Right lobe of liver (tissue), 6 donors: Measurements from ENCODE around the gene PEPD. TPM values are rescaled to one million over a fixed set of nuclear protein-coding genes. Genes with fewer than 3 reads are reported as not detected.

Experiments
- ATAC-seq, 4 donors: fragments of 200-7000 bp; cut with Tn5 transposase; one replicate each; pipeline ENCODE4 v1.9.1; 2020; ENCODE audit warnings: mild to moderate bottlenecking in 4 of 4, moderate library complexity in 4 of 4
- DNase-seq, 3 donors: peaks; one replicate each; pipeline ENCODE4 v3.0.0-alpha.2; 2020
- H3K27ac ChIP-seq, 3 donors: fragments of 200-600 bp; one replicate each; pipeline ENCODE4 v1.8.0; 2022
- H3K27me3 ChIP-seq, 2 donors: fragments of 200-600 bp; one replicate each; pipeline ENCODE4 v1.8.0; 2022
- H3K36me3 ChIP-seq, 4 donors: fragments of 200-600 bp; sonication (generic) in 1 of 4; one replicate each; pipeline versions ENCODE4 v1.5.1 to v1.8.0; 2017 to 2022; ENCODE audit warnings: control low read depth in 1 of 4
- H3K4me1 ChIP-seq, 4 donors: fragments of 200-600 bp; sonication (generic) in 1 of 4; one replicate each; pipeline versions ENCODE4 v1.5.1 to v1.8.0; 2017 to 2022; ENCODE audit warnings: control low read depth in 1 of 4
- H3K4me3 ChIP-seq, 3 donors: fragments of 200-600 bp; one replicate each; pipeline ENCODE4 v1.8.0; 2022
- H3K9me3 ChIP-seq, 4 donors: fragments of 200-600 bp; sonication (generic) in 1 of 4; one replicate each; pipeline versions ENCODE4 v1.5.1 to v1.8.0; 2017 to 2022; ENCODE audit warnings: control low read depth in 1 of 4
- CTCF ChIP-seq, 4 donors: fragments of 200-600 bp in 3 of 4; fragments of 450-650 bp in 1 of 4; IDR thresholded peaks; one replicate each; pipeline versions ENCODE4 v1.5.1 to v1.8.0; 2016 to 2022; ENCODE audit warnings: antibody characterized with exemption in 4 of 4, mild to moderate bottlenecking in 2 of 4
- POLR2A ChIP-seq: fragments of 450-650 bp; IDR thresholded peaks from one replicate; pipeline ENCODE4 v1.6.1; 2017; ENCODE audit warnings: antibody characterized with exemption, mild to moderate bottlenecking
- WGBS: methylation state at CpG from one replicate; pipeline ENCODE4 v1.1.6; 2018; ENCODE audit warnings: low coverage, low lambda C conversion rate; ENCODE audit not compliant: insufficient coverage; ENCODE audit errors: missing lambda C conversion rate; 5-methylcytosine and 5-hydroxymethylcytosine counted together
- intact Hi-C, 2 donors: fragments of 100-400 bp; cut with DNase I; formaldehyde crosslinking; loops; one replicate each; pipeline versions ENCODE4 v1.11.2 to v1.14.1; 2022
- total RNA-seq, 6 experiments: library from RNA; depleted of rRNA in 2 of 6; stranded (reverse); fragments of >200 nt in 2 of 6; fragmentation: NEBNext Ultra II Directional in 3 of 6; extraction: Animal tissue kit (Norgen Biotek cat#: 25700) in 3 of 6; gene quantifications; one replicate each; pipeline versions ENCODE4 v1.1.0 to v1.2.4, GENCODE V29; 2016 to 2023
- donor health status: DM: no; HTN: yes; CAD: no.
- donor health status: DM: no; HTN: no; CAD: no.
- donor health status: DM: no; HTN: no; CAD: no.
- donor health status: DM: no; HTN: yes; CAD: no.
- donor health status: DM: no; HTN: yes; CAD: no.

The PEPD gene
- total RNA-seq, 6 experiments from 2014 or later, result 121 to 261 (median 167) TPM

GRCh38 chr19:33468361-33469170 is 53.0 kb downstream of the PEPD start:
- 85% methylated on average over 10 of the region's 31 CpGs for WGBS
- intact Hi-C loops, result no loop called here
- no peak for TF ChIP-seq POLR2A
- no peak for TF ChIP-seq CTCF (IDR thresholded peaks at IDR 0.05)
- H3K36me3 ChIP-seq, result peaks cover 0 to 17% (median 8%) of the 10 kb centered on the region in 4 donors
- H3K4me3 ChIP-seq, result no peak overlapping the region
- DNase-seq, result peak in 2 of 3 donors; percentile 37 to 41
- no peaks in the 10 kb centered on the region for H3K27me3 ChIP-seq
- no peaks in the 10 kb centered on the region for H3K4me1 ChIP-seq
- H3K9me3 ChIP-seq, result no peaks in the 10 kb centered on the region
- H3K27ac ChIP-seq, result no peak overlapping the region
- ATAC-seq, result no peak

GRCh38 chr19:33467851-33468250 is 53.7 kb downstream of the PEPD start:
- intact Hi-C loops, result no loop called here

GRCh38 chr19:33465834-33466233 is 55.8 kb downstream of the PEPD start:
- Histone ChIP-seq H3K36me3 (peaks cover 0 to 35% (median 17%) of the 10 kb centered on the region in 4 donors), H3K27me3 (no peaks in the 10 kb centered on the region), H3K27ac (no peak overlapping the region), H3K4me3 (no peak overlapping the region), H3K9me3 (no peaks in the 10 kb centered on the region), H3K4me1 (no peaks in the 10 kb centered on the region)
- DNase-seq (no peak), ATAC-seq (no peak)
- intact Hi-C loops, result no loop called here
- TF ChIP-seq POLR2A (no peak), CTCF (IDR thresholded peaks at IDR 0.05) (no peak)
- 78% methylated on average over 1 of the region's 1 CpG for WGBS

More at GRCh38 chr19:33467851-33468250, 53.7 kb downstream of the PEPD start:
- 98% methylated on average over 10 of the region's 11 CpGs for WGBS
- Histone ChIP-seq H3K4me1 (no peaks in the 10 kb centered on the region), H3K36me3 (peaks cover 0 to 24% (median 11%) of the 10 kb centered on the region in 4 donors), H3K27me3 (no peaks in the 10 kb centered on the region), H3K9me3 (no peaks in the 10 kb centered on the region), H3K27ac (no peak overlapping the region), H3K4me3 (no peak overlapping the region)
- no peak for TF ChIP-seq CTCF (IDR thresholded peaks at IDR 0.05)
- no peak for TF ChIP-seq POLR2A
- peak in 2 of 3 donors; percentile 16 to 34 for DNase-seq
- ATAC-seq, result peak in 1 of 4 donors; percentile 17

GRCh38 chr19:33465371-33465770 is 56.2 kb downstream of the PEPD start:
- intact Hi-C loops, result no loop called here
- peak in 2 of 3 donors; percentile 21 to 25 for DNase-seq
- no peaks in the 10 kb centered on the region for H3K9me3 ChIP-seq
- peaks cover 0 to 39% (median 18%) of the 10 kb centered on the region in 4 donors for H3K36me3 ChIP-seq
- H3K27me3 ChIP-seq, result no peaks in the 10 kb centered on the region
- 98% methylated on average over 5 of the region's 9 CpGs for WGBS
- no peaks in the 10 kb centered on the region for H3K4me1 ChIP-seq
- TF ChIP-seq CTCF (IDR thresholded peaks at IDR 0.05) (no peak), POLR2A (no peak)
- no peak overlapping the region for H3K4me3 ChIP-seq
- ATAC-seq, result no peak
- no peak overlapping the region for H3K27ac ChIP-seq
